HS-5 (cell line): ENCODE data around the gene OSBPL9.
"Not testable (repeated sequence)": the region's sequence is repeated elsewhere in the genome, so short reads cannot be mapped to it uniquely, and the experiment has no call there.

Source experiments
- DNase-seq: peaks from one replicate; pipeline ENCODE4 v3.0.0-alpha.2; 2012; ENCODE audit warnings: low read depth

The OSBPL9 gene

DNA sequence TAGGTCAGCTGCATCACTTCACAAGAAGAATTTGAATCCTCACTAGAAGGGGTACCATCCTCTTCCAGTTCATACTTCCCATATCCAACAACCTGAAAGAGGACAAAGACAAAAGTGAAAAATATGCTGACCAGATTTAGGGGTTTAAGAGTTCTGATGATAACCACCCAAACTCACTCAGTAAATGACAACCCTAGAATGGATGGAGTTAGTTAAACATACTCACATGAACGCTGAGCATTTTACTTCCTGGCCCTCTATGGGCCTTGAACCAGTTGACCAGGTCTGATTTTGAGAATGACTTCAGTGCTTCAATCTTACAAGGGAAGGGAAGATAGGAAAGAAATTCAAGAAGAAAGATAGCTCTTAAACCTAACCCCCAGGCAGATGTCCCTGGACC, 172.4 kb downstream of the OSBPL9 start:
- no peak for DNase-seq

DNA sequence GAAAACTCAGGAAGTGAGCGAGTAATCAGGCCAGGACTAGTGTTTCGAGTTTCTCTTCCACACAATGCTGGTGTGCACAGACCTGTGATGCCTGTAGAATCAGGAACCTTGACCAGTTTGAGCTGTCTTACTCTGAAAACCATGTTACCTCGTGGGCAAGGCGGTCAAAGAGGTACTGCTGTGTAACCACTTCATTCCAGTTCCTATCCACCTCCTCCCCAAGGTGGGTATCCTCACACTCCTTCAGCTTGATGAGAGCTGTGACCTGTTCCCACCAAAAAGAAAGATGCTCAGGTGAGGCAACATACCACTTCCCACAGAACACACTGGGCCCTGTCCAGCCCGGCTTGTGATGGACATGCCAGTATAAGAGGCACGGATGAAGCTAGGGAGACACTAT, 173.5 kb downstream of the OSBPL9 start:
- DNase-seq: no peak

DNA sequence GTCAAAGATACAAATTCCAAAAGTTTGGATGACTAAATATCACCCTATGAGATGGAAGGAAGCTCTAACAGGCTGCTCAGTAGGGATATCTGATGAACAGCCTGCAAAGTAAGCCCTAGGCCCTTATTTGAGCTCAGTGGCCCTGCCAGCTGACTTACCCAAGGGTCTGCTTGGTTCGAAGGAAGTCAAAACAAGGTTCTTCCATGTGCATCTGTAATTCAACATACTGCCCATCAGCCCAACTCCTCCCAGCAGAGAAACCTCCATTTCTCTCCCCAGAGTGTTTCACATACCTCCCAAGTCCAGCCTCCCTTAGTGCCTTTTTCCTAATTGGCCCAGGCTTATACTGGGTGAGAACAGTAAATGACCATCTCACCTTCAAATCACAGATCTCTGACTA, 175.0 kb downstream of the OSBPL9 start:
- no peak for DNase-seq

DNA sequence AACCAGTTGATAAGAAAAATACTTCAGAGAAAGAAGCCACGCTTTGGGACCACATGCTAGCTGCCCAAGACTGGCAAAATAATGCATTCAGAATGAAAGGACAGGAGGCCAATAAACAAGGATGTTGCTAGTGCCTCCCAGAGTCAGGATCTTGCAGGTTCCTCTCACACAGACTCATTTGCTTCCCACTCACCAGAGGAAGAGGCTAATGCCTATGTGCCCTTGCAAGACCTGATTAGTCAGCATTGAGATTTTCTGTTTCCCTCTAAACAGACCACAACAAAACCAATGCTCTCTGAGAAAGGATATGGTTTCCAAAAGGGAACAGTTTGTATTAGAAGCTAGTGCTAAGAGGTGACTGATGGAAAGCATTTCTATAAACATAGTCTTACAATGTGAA, 176.0 kb downstream of the OSBPL9 start:
- DNase-seq: no peak

DNA sequence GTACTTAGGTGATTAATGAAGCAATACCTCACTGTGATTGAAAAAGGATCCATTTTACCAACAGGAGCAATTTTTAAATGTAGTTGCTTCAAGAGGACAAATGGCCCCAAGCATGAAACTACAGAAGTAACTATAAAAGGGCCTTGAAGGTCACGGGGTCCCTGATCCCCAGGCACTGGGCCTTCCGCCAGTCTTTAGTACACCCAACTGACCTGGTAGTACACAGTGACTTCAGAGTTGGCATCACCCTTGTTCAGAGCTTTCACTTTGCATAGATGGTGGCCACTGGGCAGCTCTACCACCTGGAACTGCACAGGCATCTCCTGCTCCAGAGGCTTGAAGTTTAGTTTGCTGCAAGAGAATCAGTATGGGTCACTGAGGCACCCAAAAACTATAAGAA, 177.4 kb downstream of the OSBPL9 start:
- DNase-seq: no peak

DNA sequence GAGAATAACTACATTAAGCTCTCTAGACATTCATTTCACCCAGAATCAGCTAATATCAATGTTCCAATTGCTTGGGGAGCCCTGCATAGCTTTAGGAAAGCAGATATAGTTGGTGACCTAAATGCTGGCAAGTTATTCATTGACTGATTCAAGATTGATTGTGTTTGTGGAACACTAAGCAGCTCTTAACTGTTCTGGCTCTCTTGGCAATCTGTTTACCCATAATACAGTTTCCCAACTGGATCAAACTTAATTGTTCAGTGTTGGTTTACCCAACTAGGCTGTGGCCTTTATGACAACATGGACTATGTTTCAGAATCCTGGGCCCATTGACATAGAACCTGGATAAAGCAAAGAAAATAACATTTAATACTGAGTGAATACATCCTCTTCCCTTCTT, 178.0 kb downstream of the OSBPL9 start:
- no peak for DNase-seq

DNA sequence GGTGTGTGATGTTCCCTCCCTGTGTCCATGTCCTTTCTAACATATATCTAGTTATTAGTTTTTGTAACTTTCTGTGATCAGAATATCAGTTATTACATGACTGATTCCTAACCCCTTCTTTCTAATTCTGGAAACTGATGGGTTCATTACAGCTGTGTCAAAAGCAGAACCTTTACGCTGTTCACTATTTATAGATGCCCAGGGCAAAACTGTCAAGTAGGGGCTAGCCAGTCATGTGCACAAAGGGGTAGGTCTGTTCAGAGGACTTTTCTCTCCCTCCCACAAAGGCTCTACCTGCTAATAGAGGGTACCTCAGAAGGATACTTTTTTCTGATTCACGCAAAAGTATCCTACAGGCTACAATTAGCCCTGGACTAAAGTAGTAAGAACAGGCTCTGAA, 182.5 kb downstream of the OSBPL9 start:
- DNase-seq: no peak

DNA sequence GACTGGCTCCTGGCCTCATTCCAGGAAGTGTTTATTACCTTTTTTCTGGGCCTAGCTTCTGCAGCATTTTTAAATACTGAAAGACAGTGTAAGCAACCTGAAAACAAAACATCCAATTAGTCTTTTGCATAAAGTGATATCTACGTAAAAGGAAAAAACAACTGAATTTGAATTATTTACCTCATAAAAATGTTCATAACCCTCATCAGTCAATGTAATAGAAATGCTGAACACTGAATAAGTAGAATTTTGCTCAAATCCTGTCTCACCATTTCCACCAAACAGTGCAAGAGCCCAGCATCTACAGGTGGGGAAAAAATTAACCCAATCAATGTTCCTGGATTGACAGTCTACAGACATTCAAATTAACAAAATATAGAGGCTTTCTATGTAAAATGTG, 197.6 kb downstream of the OSBPL9 start:
- DNase-seq: no peak

DNA sequence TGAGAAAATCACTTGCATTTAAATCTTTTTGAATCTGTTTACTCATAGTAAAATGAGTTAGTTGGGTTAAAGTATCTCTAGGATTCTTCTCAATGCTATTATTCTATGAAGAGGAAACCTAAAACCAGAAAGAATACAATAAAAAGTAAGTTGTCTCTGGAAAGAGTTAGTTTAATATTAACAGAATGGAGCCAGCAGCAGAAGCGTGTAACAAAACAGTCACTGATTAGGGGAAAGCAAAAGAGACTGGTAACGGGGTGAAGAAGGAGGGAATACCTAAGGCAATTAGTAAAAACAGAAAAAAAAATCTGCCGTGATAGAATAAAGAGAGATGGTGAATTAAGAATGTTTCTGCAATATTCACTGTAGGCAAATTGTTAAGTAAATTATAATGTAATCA, 201.6 kb downstream of the OSBPL9 start:
- no peak for DNase-seq

DNA sequence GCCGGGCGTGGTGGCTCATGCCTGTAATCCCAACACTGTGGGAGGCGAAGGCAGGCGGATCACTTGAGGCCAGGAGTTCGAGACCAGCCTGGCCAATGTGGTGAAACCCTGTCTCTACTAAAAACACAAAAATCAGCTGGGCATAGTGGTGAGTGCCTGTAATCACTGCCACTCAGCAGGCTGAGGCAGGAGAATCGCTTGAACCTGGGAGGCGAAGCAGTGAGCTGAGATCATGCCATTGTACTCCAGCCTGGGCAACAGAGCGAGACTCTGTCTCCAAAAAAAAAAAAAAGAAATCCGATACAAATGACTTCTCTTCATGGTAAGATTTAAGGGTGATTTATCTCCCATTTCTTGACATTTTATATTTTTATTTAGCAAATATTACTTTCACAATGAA, 202.1 kb downstream of the OSBPL9 start:
- DNase-seq: not testable (repeated sequence)

DNA sequence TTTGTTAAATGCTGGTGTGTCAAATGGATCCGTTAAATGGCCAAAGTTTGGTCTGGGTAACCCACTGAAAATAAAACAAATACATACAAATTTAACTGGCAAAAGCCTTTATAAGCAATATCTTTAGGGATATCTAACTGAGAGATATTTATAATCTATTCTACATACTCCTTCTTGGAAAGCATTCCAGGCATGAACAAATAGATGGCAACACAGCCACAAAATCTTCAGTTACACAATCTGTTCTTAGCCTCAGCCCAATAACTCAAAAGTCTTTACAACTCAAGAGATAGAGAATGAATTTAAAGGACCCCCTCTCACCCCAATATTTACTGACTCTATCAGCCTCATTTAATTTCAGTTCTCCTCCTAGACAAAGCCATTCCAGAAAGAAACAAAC, 202.9 kb downstream of the OSBPL9 start:
- DNase-seq: no peak

DNA sequence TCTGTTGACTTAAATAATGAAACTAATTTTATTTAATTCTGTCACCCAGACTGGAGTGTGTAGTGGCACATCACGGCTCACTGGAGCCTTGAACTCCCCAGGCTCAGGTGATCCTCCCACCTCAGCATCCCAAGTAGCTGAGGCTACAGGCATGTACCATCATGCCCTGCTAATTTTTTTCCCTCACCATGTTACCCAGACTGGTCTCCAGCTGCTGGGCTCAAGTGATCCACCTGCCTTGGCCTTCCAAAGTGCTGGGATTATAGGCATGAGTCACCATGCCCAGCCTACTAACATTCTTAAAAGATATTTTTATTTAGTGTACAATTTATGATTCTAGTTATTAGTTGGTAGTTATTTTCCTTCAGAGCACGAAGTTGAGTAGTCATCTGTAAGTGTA, 212.2 kb downstream of the OSBPL9 start:
- no peak for DNase-seq

DNA sequence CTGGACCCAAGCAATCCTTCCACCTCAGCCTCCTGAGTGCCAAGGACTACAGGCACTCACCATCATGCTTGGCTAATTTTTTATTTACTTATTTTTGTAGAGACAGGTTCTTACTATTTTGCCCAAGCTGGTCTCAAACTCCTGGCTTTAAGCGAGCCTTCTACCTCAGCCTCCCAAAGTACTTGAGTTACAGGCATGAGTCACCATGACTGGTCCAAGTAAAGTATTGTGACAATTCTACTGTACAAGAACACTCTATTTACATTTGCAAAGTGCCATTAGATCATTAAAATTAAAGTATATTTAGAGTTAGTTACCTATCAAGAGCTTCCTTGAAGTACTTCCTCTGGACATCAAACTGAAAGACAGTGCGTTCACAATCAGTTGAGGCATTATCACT, 216.8 kb downstream of the OSBPL9 start:
- no peak for DNase-seq

DNA sequence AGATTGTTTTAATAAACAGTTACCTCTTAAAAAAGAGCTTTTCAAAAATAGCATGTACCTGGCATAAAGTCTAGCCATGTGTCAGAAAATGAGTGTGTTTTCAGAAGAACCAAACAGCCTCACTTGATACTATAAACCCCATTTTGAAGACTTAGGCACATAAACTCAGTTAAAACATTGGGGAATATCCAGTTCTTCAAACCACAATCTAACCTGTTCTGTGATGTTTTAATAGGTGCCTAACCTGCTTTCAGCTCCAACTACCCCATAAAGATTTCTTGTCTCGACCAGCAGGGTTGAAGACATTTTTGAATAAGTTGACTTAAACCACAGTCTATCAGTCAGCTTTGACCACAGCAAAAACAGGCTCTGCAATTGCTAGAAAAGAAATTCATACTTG, 220.4 kb downstream of the OSBPL9 start:
- no peak for DNase-seq
